GM10266 (cell line): ENCODE results near the gene CRBN.

Experiments
- DNase-seq: peaks from one replicate; pipeline ENCODE4 v3.0.0; 2012; ENCODE audit errors: extremely low spot score
- TF ChIP-seq, protein P1 (sequence below): IDR thresholded peaks from 2 replicates; pipeline ENCODE4 v1.5.1; 2012; ENCODE audit warnings: mild to moderate bottlenecking, low read depth; ENCODE audit not compliant: control insufficient read depth, insufficient read depth; ENCODE audit errors: missing control alignments

Gene CRBN

DNA sequence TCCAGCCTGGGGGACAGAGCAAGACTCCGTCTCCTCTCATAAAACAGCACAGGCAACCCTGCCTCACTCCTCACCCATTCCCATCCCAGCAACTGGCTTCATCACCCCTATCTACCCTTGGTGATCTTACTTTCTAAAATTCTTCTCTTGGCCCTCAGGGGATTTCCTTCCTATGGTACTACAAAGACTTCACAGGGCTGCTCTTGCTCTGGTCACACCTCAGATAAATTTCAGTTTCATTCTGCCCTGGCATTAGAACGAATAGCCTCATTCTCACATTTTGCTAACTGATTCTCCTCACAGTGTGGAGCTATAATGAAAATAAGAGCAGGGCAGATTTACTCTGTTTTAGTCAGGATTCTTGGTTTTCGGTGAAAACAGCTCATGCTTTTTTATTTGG lies 22.1 kb upstream of the CRBN start:
- peak; percentile 16 for DNase-seq
- TF ChIP-seq, protein P1, sequence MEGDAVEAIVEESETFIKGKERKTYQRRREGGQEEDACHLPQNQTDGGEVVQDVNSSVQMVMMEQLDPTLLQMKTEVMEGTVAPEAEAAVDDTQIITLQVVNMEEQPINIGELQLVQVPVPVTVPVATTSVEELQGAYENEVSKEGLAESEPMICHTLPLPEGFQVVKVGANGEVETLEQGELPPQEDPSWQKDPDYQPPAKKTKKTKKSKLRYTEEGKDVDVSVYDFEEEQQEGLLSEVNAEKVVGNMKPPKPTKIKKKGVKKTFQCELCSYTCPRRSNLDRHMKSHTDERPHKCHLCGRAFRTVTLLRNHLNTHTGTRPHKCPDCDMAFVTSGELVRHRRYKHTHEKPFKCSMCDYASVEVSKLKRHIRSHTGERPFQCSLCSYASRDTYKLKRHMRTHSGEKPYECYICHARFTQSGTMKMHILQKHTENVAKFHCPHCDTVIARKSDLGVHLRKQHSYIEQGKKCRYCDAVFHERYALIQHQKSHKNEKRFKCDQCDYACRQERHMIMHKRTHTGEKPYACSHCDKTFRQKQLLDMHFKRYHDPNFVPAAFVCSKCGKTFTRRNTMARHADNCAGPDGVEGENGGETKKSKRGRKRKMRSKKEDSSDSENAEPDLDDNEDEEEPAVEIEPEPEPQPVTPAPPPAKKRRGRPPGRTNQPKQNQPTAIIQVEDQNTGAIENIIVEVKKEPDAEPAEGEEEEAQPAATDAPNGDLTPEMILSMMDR = no peak

DNA sequence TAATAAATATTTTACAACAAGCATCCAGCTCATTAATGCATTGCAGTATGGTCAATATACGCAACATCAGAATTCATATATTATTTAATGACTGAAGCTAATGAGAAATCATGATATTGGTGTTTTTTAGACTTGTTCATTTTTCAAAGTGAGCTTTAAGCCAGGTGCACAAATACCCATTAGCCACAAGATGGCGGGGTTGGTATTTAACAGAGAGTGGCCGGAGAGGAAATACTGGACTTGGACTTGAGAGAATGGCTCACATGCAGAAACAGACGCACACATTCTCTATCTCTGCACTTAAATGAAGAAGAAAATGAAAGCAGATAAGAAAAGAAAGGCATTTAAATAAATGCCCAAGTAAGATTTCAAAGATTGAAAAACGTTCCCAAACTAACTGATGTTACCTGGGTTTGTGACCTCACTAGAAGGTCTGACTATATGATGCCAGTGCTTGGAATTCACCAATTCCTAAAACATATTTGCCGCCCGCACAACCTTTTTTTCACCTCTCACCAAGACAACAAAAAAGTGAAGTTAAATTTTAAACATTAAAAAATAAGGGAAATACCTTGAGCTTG lies 21.2 kb upstream of the CRBN start:
- TF ChIP-seq, protein P1 = peak; percentile 82
- peak; percentile 34 for DNase-seq

DNA sequence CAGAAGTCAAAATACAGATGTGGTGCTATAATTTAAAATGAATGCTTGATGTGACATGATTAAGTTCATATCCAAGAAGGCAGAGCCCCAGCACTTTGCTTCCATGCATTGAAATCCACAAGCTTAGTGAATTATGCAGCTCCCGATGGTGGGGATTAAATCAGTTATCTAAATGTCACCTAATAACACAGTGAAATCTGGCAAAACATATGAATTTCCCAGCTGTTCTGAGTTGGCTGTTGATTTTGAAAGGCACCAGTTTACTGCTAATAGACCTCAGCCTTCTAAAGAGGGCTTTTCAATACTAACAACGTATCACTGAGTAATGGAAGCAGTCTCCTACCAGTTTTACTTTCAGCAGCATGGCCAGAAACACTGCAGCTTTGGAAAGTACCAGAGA lies 19.8 kb upstream of the CRBN start:
- no peak for DNase-seq
- TF ChIP-seq, protein P1 = no peak

DNA sequence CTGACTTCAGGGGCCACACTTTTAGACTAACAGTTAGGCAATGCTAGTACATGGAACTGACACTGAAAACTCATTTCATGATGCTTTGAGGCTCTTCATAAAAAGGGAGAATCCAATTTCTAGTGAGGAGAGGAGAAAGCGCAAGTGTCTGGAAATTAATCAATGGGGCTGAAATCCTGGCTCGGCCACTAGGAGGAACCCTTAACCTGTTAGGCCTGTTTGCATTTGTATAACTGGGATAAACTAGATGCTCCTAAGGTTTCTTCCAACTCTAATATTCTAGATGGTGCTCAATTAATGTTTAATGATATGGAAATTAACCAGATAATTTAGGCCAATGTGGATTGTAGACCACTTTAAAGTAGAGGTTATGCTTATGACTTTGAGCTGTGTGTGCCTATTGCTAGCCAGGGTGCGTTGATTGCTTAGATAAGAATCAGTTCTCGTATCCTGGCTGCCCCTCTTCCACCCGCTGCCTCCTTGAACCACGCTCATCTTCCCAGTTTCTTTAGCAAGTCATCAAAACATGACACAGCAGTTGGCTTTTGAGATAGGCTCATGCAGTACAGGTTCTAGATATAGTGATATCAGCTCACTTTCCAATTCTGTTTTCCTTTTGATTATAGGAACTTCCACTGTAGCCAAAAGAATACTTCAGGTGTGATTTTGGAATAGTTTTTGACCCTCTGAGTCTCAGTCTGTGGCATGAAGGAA lies 16.8 kb upstream of the CRBN start:
- TF ChIP-seq, protein P1 = peak; percentile 48
- DNase-seq = no peak

DNA sequence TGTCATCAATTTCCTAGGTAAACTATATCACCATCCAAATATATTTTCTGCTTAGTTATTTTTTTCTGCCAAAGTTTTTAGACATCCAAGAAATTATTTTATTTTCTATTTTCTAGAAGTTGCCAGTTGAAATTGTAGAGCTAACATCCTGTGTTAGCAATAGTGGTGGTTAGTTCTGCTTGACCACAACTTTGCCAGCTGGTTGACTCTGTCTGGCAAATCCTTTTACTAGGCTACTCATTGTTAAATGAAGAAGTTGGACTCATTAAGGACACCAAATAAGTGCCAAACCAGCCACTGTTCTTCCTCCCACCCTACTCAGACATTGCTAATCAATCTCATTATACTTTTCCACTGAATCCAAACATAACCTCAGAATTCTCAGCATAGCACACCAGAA lies 15.4 kb upstream of the CRBN start:
- DNase-seq = no peak
- TF ChIP-seq, protein P1 = no peak

DNA sequence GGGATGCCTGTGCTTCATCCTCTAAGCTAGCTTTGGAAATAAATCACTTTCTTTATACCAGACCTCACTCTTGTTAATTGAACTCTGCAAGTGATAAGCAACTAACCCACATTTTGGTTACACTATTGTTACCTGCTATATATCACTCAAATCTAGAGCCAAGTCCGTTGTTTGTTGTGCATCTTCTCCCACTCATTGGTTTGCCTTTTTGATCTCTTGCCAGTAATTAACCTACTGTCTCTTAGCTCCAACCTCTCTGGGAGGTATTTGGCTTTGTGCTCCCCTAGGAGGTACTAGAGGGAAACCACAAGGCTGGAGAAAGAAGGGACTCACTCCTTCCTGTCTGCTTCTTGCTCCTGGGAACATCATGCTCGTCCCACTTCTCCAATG lies 12.8 kb upstream of the CRBN start:
- TF ChIP-seq, protein P1 = no peak
- DNase-seq = no peak

DNA sequence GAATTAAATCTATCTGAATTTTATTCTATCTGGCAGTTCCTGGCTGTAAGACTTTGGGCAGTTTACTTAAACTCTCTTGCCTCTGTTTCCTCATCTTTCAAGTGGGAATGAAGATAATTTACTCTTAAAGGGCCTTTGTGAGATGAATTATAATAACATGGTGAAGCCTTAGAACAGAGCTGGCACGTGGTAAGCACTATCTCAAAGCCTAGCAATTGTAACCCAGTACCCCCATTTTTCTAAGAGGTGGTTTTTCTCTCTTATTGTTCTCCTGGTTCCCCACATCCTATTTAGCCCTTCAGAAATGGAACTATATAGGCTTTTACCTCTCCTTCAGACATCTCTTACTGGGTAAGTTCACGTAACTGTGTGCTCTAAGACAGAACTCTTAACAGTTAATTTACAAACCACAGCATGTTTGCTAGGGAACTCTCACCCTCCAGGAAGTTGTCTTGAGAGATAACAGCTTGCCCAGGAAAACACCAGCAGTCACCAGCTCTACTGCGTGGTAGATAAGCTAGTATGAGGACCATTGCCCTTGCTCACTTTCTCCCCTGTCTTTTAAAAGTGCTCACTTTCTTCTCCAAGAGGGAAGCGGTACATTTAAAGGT lies 12.3 kb upstream of the CRBN start:
- TF ChIP-seq, protein P1 = no peak
- DNase-seq = no peak
